BE2C (cell line): ENCODE measurements around the gene FOLR2.

ENCODE experiments used
- DNase-seq: peaks from one replicate; pipeline ENCODE4 v3.0.0-alpha.2; 2020
- H3K27me3 ChIP-seq: fragments of 250-450 bp; sonication (Bioruptor Pico); 2 replicates; pipeline ENCODE4 v1.5.1; 2020; ENCODE audit warnings: mild to moderate bottlenecking
- H3K36me3 ChIP-seq: fragments of 250-450 bp; sonication (Bioruptor Pico); 2 replicates; pipeline ENCODE4 v1.5.1; 2020; ENCODE audit warnings: mild to moderate bottlenecking
- H3K4me1 ChIP-seq: fragments of 250-450 bp; sonication (Bioruptor Pico); 2 replicates; pipeline ENCODE4 v1.5.1; 2020
- H3K4me3 ChIP-seq: 2 replicates; pipeline ENCODE4 v1.5.1; 2011; ENCODE audit warnings: low read depth, low read length
- H3K9me3 ChIP-seq: fragments of 250-450 bp; sonication (Bioruptor Pico); 2 replicates; pipeline ENCODE4 v1.5.1; 2020
- TF ChIP-seq, protein P1 (sequence below): IDR thresholded peaks from 2 replicates; pipeline ENCODE4 v1.5.1; 2012; ENCODE audit warnings: mild to moderate bottlenecking, low read depth, low read length

The FOLR2 gene

DNA sequence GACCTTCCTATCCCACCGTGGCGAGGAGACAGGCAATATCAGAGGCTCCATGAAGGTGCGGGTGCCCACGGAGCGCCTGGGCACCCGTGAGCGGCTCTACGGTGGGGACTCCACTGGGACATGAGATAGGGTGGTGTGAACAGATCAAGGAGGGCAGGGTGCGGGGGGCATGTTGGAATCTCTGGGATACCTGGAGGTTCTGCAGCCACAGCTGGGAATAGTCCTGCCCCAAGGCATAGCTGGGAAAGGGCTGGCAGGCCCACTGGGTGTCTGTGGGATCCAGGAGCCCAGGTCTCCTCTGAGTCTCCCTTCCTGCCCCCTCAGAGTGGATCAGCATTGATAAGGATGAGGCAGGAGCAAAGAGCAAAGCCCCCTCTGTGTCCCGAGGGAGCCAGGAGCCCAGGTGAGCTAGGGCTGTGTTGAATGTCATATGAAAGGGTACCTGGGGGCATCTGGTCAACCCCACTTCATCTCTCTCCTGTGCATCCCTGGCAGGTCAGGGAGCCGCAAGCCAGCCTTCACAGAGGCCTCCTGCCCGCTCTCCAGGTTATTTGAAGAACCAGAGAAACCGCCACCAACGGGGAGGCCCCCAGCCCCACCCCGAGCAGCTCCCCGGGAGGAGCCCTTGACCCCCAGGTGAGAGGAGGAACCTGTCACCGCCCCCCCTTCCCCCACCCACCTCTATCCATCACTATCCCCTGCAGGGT, 18.9 kb downstream of the FOLR2 start:
- TF ChIP-seq, protein P1, sequence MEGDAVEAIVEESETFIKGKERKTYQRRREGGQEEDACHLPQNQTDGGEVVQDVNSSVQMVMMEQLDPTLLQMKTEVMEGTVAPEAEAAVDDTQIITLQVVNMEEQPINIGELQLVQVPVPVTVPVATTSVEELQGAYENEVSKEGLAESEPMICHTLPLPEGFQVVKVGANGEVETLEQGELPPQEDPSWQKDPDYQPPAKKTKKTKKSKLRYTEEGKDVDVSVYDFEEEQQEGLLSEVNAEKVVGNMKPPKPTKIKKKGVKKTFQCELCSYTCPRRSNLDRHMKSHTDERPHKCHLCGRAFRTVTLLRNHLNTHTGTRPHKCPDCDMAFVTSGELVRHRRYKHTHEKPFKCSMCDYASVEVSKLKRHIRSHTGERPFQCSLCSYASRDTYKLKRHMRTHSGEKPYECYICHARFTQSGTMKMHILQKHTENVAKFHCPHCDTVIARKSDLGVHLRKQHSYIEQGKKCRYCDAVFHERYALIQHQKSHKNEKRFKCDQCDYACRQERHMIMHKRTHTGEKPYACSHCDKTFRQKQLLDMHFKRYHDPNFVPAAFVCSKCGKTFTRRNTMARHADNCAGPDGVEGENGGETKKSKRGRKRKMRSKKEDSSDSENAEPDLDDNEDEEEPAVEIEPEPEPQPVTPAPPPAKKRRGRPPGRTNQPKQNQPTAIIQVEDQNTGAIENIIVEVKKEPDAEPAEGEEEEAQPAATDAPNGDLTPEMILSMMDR, result no peak
- no peak overlapping the region for H3K4me3 ChIP-seq
- peaks cover 18% of the 10 kb centered on the region for H3K4me1 ChIP-seq
- DNase-seq, result peak; percentile 57
- peaks cover 98% of the 10 kb centered on the region for H3K36me3 ChIP-seq
- H3K27me3 ChIP-seq, result no peaks in the 10 kb centered on the region
- H3K9me3 ChIP-seq, result no peaks in the 10 kb centered on the region

DNA sequence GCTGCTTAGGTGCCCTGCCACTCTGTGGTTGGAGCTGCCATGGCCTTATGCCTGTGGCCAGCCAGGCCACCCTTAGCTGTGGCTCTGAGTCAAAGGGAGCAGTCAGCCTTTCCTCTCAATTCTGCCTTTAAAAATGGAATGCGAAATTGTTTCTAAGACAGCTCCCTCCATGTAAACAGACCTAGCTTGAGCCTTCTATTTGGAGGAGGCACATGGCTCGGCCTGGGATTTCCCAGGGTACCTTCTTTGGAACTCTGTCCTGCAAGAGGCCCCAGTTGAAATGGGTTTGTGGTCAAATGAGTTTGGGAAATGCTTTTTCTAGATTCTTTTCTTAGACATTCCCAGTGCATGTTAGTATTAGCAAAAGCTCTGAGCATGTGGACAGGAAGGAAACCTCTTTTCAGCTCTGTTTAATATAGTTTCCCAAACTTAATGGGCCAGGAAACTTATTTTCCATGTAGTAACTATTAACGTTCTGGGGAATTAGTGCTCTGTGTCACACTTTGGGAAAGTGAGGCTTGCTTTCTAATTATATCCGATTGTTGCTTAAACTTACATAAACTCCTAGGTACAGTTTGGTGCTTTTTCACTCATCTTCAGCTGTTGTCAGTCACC, 19.6 kb downstream of the FOLR2 start:
- TF ChIP-seq, protein P1, result no peak
- Histone ChIP-seq H3K36me3 (peaks cover 98% of the 10 kb centered on the region), H3K27me3 (no peaks in the 10 kb centered on the region), H3K9me3 (no peaks in the 10 kb centered on the region), H3K4me1 (peaks cover 18% of the 10 kb centered on the region), H3K4me3 (no peak overlapping the region)
- DNase-seq, result no peak

DNA sequence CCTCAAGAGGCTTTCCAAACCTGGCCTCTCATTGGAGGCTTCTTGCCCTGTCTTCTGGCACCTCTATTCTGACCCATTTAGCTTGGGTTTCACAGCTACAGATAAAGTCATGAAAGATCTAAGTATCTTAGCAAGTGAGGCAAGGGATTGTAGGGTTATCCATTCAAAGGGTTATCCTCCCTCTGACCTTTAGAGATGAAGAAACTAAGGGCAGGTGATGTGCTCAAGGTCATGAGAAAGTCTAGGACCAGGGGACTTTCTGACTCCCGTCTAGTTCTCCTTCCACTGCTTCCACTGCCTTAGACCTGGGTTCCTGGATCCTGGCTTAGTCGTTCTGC, 20.1 kb downstream of the FOLR2 start:
- Histone ChIP-seq H3K9me3 (no peaks in the 10 kb centered on the region), H3K4me1 (peaks cover 18% of the 10 kb centered on the region), H3K27me3 (no peaks in the 10 kb centered on the region), H3K4me3 (no peak overlapping the region), H3K36me3 (peaks cover 96% of the 10 kb centered on the region)
- TF ChIP-seq, protein P1, result no peak; the same call in 1 of the 2 replicates
- no peak for DNase-seq

DNA sequence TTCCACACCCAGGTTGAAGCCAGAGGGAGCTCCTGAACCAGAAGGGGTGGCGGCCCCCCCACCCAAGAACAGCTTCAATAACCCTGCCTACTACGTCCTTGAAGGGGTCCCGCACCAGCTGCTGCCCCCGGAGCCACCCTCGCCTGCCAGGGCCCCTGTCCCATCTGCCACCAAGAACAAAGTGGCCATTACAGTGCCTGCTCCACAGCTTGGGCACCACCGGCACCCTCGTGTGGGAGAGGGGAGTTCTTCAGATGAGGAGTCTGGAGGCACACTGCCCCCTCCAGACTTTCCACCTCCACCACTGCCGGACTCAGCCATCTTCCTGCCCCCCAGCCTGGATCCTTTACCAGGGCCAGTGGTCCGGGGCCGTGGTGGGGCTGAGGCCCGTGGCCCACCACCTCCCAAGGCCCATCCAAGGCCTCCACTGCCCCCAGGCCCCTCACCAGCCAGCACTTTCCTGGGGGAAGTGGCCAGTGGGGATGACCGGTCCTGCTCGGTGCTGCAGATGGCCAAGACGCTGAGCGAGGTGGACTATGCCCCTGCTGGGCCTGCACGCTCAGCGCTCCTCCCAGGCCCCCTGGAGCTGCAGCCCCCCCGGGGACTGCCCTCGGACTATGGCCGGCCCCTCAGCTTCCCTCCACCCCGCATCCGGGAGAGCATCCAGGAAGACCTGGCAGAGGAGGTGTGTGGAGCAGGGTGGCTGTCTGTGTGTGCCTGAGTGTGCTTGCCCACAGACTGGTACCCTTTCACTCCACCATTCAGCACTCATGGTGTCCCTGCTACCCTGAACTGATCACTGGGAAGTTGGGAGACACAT, 20.7 kb downstream of the FOLR2 start:
- peaks cover 96% of the 10 kb centered on the region for H3K36me3 ChIP-seq
- TF ChIP-seq, protein P1, result peak; percentile 20; the same call in 1 of the 2 replicates
- H3K4me1 ChIP-seq, result peaks cover 18% of the 10 kb centered on the region
- no peaks in the 10 kb centered on the region for H3K9me3 ChIP-seq
- peak overlapping the region; percentile 22 for H3K4me3 ChIP-seq
- no peaks in the 10 kb centered on the region for H3K27me3 ChIP-seq
- peak; percentile 78 for DNase-seq

DNA sequence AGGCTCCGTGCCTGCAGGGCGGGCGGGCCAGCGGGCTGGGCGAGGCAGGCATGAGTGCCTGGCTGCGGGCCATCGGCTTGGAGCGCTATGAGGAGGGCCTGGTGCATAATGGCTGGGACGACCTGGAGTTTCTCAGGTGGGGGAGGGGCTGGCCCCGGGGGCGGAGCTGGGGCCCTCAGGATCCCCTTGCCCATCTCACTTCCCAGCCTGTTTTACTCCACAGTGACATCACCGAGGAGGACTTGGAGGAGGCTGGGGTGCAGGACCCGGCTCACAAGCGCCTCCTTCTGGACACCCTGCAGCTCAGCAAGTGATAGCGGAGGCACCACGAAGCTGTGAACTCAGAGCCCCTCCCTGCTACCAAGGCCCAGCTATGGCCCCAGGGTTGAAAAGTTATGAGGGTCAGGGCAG, 21.5 kb downstream of the FOLR2 start:
- Histone ChIP-seq H3K4me3 (peak overlapping the region; percentile 67), H3K4me1 (peaks cover 18% of the 10 kb centered on the region), H3K27me3 (no peaks in the 10 kb centered on the region), H3K36me3 (peaks cover 96% of the 10 kb centered on the region), H3K9me3 (no peaks in the 10 kb centered on the region)
- DNase-seq, result peak; percentile 94
- TF ChIP-seq, protein P1, result peak; percentile 94
